ENCODE results near the gene COL6A3. TPM values are rescaled to one million over a fixed set of nuclear protein-coding genes. Genes with fewer than 3 reads are reported as not detected.

The COL6A3 gene
- total and polyA plus RNA-seq, 2 donors (not counting 1 experiment from before 2014, with no cell fraction given) = 0.01 to 0.10 TPM

DNA sequence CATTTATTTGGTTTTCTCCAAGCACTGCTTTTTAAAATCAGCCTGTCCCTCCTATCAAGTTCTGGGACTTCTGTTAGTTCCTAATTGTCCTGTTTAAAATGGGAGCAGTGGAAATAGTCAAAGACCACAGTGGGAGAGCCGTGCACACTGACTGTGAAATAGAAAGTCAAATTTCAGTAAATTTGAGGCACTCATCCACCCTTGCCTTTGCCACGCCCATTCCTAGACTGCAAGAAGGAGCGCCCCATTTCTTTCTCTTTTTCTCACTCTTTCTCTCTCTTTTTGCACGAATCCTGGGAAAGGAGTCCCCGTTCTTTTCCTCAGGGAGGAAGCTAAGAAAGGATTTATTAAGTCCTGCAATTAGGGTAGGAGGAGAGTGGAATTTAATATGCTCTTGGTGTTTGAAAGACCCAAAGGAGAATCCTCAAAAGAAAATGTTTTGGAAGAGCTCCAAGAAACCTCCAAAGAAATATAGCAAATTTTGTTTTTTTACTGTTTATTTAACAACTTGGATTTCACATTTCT lies 7.5 kb downstream of the COL6A3 start:
- DNase-seq = no peak
- 100% methylated on average over 1 of the region's 5 CpGs for WGBS (ENCODE audit: insufficient coverage)
- Histone ChIP-seq H3K79me2 (ENCODE audit: control insufficient read depth, insufficient read depth, low read length) (no peaks in the 10 kb centered on the region), H3K27ac (ENCODE audit: low read length in 2 of 2) (no peak overlapping the region), H3K9ac (ENCODE audit: low read length) (no peak overlapping the region), H3K4me3 (ENCODE audit: control extremely low read depth in 1 of 5, extremely low read depth in 1 of 5, insufficient read depth in 1 of 5, low read depth in 2 of 5, low read length in 4 of 5) (no peak overlapping the region), H3K9me3 (ENCODE audit: control extremely low read depth in 1 of 3, control insufficient read depth in 2 of 3, insufficient read depth in 1 of 3, low read length in 2 of 3) (no peaks in the 10 kb centered on the region), H3K27me3 (replicated peaks in 1 of 4; ENCODE audit: control extremely low read depth in 1 of 4, control insufficient read depth in 3 of 4, insufficient read depth in 4 of 4, low read length in 3 of 4) (peaks cover 0 to 8% (median 0%) of the 10 kb centered on the region in 4 experiments), H3K36me3 (replicated peaks in 1 of 2; ENCODE audit: control extremely low read depth in 1 of 2, control insufficient read depth in 1 of 2, extremely low read depth in 1 of 2, insufficient read depth in 2 of 2, low read length in 1 of 2) (no peaks in the 10 kb centered on the region), H4K20me1 (ENCODE audit: control insufficient read depth, insufficient read depth, low read length, poor library complexity, severe bottlenecking) (no peaks in the 10 kb centered on the region), H3K4me1 (ENCODE audit: control insufficient read depth in 2 of 2, insufficient read depth in 2 of 2, low read length in 2 of 2) (no peaks in the 10 kb centered on the region), H2AFZ (ENCODE audit: insufficient read depth, low read depth, low read length, poor library complexity, severe bottlenecking) (no peak overlapping the region), H3K4me2 (replicated peaks; ENCODE audit: low read depth, low read length, poor library complexity, severe bottlenecking) (no peak overlapping the region)
- CTCF ChIA-PET = no interaction called here
- Mint-ChIP-seq H3K27me3 (peaks cover 20% of the 10 kb centered on the region), H3K27ac (no peak overlapping the region), H3K4me3 (no peak overlapping the region), H3K9me3 (ENCODE audit: insufficient read depth) (no peaks in the 10 kb centered on the region), H3K4me1 (no peaks in the 10 kb centered on the region)
- intact Hi-C loops (cut with micrococcal nuclease) = no loop called here
- no peak for ATAC-seq (ENCODE audit: low read depth)
- POLR2A ChIA-PET = no interaction called here
- TF ChIP-seq, protein P1, sequence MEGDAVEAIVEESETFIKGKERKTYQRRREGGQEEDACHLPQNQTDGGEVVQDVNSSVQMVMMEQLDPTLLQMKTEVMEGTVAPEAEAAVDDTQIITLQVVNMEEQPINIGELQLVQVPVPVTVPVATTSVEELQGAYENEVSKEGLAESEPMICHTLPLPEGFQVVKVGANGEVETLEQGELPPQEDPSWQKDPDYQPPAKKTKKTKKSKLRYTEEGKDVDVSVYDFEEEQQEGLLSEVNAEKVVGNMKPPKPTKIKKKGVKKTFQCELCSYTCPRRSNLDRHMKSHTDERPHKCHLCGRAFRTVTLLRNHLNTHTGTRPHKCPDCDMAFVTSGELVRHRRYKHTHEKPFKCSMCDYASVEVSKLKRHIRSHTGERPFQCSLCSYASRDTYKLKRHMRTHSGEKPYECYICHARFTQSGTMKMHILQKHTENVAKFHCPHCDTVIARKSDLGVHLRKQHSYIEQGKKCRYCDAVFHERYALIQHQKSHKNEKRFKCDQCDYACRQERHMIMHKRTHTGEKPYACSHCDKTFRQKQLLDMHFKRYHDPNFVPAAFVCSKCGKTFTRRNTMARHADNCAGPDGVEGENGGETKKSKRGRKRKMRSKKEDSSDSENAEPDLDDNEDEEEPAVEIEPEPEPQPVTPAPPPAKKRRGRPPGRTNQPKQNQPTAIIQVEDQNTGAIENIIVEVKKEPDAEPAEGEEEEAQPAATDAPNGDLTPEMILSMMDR (IDR thresholded peaks at IDR 0.05) = no peak
- TF ChIP-seq EZH2 (IDR thresholded peaks at IDR 0.05; ENCODE audit: borderline replicate concordance, insufficient read depth, low read depth, low read length, poor library complexity, severe bottlenecking) = no peak

DNA sequence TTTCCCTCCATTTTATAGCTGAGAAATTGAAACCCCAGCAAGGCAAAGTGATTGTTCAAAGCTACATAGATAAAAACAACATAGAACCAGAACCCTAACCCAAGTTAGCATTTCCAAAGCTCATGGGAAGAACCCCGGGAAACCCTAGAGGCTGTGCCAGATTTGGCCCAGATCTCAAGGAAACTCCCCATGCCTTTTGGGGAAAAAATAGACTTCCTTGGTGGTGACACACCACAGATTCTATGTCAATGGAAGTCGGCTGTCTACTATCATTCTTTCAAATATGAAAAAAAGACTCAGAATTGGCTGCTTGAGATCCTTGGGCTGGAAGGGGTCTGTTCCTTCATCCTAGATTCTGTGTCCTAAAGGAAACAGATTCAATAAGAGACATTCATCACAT lies 8.4 kb downstream of the COL6A3 start:
- no peak overlapping the region for H3K9ac ChIP-seq (ENCODE audit: low read length)
- Mint-ChIP-seq H3K27me3 (peaks cover 23% of the 10 kb centered on the region), H3K4me3 (no peak overlapping the region), H3K27ac (no peak overlapping the region), H3K9me3 (ENCODE audit: insufficient read depth) (no peaks in the 10 kb centered on the region), H3K4me1 (no peaks in the 10 kb centered on the region)
- H2AFZ ChIP-seq (ENCODE audit: insufficient read depth, low read depth, low read length, poor library complexity, severe bottlenecking) = no peak overlapping the region
- ATAC-seq (ENCODE audit: low read depth) = no peak
- intact Hi-C loops (cut with micrococcal nuclease) = no loop called here
- no peaks in the 10 kb centered on the region for H3K4me1 ChIP-seq (ENCODE audit: control insufficient read depth in 2 of 2, insufficient read depth in 2 of 2, low read length in 2 of 2)
- peaks cover 0 to 8% (median 0%) of the 10 kb centered on the region in 4 experiments for H3K27me3 ChIP-seq (replicated peaks in 1 of 4; ENCODE audit: control extremely low read depth in 1 of 4, control insufficient read depth in 3 of 4, insufficient read depth in 4 of 4, low read length in 3 of 4)
- no peak for DNase-seq
- no peaks in the 10 kb centered on the region for H3K9me3 ChIP-seq (ENCODE audit: control extremely low read depth in 1 of 3, control insufficient read depth in 2 of 3, insufficient read depth in 1 of 3, low read length in 2 of 3)
- H3K36me3 ChIP-seq (replicated peaks in 1 of 2; ENCODE audit: control extremely low read depth in 1 of 2, control insufficient read depth in 1 of 2, extremely low read depth in 1 of 2, insufficient read depth in 2 of 2, low read length in 1 of 2) = no peaks in the 10 kb centered on the region
- TF ChIP-seq, protein P1 (IDR thresholded peaks at IDR 0.05) = no peak
- no peak overlapping the region for H3K27ac ChIP-seq (ENCODE audit: low read length in 2 of 2)
- H3K4me2 ChIP-seq (replicated peaks; ENCODE audit: low read depth, low read length, poor library complexity, severe bottlenecking) = no peak overlapping the region
- WGBS (ENCODE audit: insufficient coverage) = no CpG with 5 or more reads among the region's 2 CpGs
- H3K79me2 ChIP-seq (ENCODE audit: control insufficient read depth, insufficient read depth, low read length) = no peaks in the 10 kb centered on the region
- ChIA-PET POLR2A (no interaction called here), CTCF (no interaction called here)
- no peaks in the 10 kb centered on the region for H4K20me1 ChIP-seq (ENCODE audit: control insufficient read depth, insufficient read depth, low read length, poor library complexity, severe bottlenecking)
- H3K4me3 ChIP-seq (ENCODE audit: control extremely low read depth in 1 of 5, extremely low read depth in 1 of 5, insufficient read depth in 1 of 5, low read depth in 2 of 5, low read length in 4 of 5) = no peak overlapping the region
